ENCODE measurements around the gene RGS6.

- TF ChIP-seq CTCF (conservative IDR thresholded peaks at IDR 0.05; ENCODE audit: low read depth, low read length) (no peak), BHLHE40 (IDR thresholded peaks at IDR 0.05; ENCODE audit: low read depth, low read length) (no peak), MXI1 (IDR thresholded peaks at IDR 0.05; ENCODE audit: borderline replicate concordance, low read depth, low read length) (no peak), POLR2A (IDR thresholded peaks at IDR 0.05; ENCODE audit: low read depth, low read length) (no peak), CEBPB (IDR thresholded peaks at IDR 0.05; ENCODE audit: low read depth, low read length) (no peak), RAD21 (IDR thresholded peaks at IDR 0.05; ENCODE audit: low read length) (no peak), SMC3 (IDR thresholded peaks at IDR 0.05; ENCODE audit: low read depth, low read length) (no peak), RFX5 (IDR thresholded peaks at IDR 0.05; ENCODE audit: low read depth, low read length) (no peak), MAFK (IDR thresholded peaks at IDR 0.05; ENCODE audit: low read depth, low read length) (no peak)
Observed at GRCh38 chr14:72196237-72197015, 264.2 kb downstream of the RGS6 start.
